ENCODE data around the gene MAOA. TPM values are rescaled to one million over a fixed set of nuclear protein-coding genes. Genes with fewer than 3 reads are reported as not detected.

MAOA gene
- total RNA-seq, 1 donor from 2014 or later, result 4.3 TPM

DNA sequence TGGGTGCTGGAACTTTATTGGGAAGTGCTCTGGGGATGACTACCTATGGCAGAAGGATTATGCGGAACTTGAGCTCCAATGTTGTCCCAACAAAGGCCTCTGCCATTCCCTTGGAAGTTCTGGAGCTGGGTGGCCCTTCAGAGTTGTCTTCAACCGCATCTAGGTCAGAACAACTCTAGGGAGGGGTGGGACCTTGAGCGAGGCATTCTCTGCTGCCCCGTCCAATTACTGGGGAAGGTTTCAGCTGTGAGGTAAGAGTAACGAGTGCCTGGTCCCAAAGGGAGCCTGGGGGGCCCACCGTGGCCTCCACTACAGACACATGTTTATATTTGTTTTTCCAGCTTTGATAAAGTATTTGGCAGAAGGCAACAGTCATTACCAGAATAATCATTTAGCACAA, 79.4 kb downstream of the MAOA start:
- H3K4me3 ChIP-seq (ENCODE audit: low read depth, low read length), result no peak overlapping the region
- DNase-seq (ENCODE audit: low read depth), result no peak
- TF ChIP-seq, protein P1, sequence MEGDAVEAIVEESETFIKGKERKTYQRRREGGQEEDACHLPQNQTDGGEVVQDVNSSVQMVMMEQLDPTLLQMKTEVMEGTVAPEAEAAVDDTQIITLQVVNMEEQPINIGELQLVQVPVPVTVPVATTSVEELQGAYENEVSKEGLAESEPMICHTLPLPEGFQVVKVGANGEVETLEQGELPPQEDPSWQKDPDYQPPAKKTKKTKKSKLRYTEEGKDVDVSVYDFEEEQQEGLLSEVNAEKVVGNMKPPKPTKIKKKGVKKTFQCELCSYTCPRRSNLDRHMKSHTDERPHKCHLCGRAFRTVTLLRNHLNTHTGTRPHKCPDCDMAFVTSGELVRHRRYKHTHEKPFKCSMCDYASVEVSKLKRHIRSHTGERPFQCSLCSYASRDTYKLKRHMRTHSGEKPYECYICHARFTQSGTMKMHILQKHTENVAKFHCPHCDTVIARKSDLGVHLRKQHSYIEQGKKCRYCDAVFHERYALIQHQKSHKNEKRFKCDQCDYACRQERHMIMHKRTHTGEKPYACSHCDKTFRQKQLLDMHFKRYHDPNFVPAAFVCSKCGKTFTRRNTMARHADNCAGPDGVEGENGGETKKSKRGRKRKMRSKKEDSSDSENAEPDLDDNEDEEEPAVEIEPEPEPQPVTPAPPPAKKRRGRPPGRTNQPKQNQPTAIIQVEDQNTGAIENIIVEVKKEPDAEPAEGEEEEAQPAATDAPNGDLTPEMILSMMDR (conservative IDR thresholded peaks at IDR 0.05; ENCODE audit: low read depth, low read length), result no peak

DNA sequence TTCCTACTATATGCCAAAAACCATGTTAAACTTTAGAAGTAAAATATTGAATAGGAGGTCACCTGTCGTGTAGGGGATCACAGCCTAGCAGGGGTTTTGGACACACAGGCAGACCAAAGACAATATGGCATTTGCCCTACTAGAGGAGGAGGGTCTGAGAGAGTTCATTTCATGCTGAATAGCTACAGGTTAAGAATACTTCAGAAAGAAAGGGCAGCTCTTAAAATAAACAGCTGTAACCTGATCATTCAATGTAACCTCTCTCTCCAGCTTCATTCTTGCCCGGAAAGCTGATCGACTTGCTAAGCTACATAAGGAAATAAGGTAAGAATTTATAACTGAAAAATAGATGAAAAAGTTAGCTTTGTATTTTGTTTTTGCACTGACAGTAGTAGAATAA, 79.9 kb downstream of the MAOA start:
- H3K4me3 ChIP-seq (ENCODE audit: low read depth, low read length), result no peak overlapping the region
- TF ChIP-seq, protein P1 (conservative IDR thresholded peaks at IDR 0.05; ENCODE audit: low read depth, low read length), result no peak
- no peak for DNase-seq (ENCODE audit: low read depth)

DNA sequence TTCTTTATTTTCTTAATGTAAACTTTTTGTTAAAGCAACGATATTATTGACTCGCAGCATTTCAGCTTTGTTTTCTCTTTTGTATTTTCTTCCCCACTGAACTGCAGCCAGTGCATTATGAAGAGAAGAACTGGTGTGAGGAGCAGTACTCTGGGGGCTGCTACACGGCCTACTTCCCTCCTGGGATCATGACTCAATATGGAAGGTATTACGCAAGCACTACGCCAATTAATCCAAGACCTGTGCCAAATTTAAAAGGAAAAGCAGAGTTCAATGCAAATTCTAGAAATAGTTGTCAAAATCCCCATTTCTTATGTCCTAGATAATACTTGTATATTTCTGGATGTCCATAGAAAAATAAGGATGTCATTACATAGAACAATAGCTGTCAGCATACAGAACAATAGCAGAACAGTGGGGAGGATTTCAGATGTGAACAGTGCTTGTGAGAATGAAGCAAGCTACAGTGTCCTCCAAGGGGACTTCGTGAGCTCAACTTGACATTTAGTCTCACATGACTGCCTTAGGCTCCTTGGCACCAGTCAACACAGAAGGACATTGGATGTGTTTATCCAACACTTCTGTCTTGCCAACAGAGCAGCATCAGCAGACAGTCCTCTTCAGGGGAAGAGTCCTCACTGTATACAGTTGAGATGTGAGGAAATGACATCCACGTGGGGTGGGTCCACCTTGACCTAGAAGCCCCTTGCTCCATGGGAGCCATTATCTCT, 85.9 kb downstream of the MAOA start:
- no peak for DNase-seq (ENCODE audit: low read depth)
- no peak overlapping the region for H3K4me3 ChIP-seq (ENCODE audit: low read depth, low read length)
- TF ChIP-seq, protein P1 (conservative IDR thresholded peaks at IDR 0.05; ENCODE audit: low read depth, low read length), result no peak

DNA sequence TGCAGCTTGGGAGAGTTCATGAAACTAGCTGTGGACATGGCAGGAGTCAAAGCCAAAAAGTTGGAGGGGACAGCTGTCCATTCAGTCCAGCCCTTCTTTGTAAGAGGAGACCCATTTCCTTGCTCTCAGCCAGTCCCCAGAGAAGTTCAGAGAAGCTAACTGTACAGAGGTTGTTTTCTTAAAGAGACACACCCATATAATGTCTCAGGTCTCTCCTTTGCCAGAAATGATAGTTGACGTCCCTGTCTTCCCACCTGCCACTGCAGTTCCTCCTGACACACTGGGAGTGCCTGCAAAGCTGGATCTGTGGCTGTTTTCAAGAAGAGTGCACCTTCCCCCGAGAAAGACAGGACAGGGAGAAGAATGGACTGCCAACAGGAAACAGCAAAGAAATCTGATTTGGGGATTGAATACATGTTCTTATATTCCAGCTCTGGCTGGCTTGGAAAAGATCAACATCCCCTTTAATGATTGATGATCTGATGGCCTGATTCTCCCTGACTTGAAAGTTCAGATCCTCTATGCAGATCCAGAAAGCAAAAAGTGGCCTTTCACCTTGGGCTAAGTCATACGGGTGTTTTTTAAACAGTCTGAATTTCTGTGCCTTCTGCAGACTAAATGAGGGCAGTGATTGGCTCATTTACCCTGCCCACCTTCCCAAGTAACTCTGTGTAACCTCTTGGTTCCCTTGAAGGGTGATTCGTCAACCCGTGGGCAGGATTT, 87.2 kb downstream of the MAOA start:
- DNase-seq (ENCODE audit: low read depth), result no peak
- H3K4me3 ChIP-seq (ENCODE audit: low read depth, low read length), result peak overlapping the region; percentile 38

DNA sequence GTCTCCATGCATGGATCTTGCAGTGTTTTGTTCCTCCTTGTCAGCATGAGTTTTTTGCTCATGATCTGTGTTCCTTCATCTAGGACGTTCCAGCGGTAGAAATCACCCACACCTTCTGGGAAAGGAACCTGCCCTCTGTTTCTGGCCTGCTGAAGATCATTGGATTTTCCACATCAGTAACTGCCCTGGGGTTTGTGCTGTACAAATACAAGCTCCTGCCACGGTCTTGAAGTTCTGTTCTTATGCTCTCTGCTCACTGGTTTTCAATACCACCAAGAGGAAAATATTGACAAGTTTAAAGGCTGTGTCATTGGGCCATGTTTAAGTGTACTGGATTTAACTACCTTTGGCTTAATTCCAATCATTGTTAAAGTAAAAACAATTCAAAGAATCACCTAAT, 88.2 kb downstream of the MAOA start:
- peak overlapping the region; percentile 38 for H3K4me3 ChIP-seq (ENCODE audit: low read depth, low read length)
- DNase-seq (ENCODE audit: low read depth), result peak; percentile 72
- TF ChIP-seq, protein P1 (conservative IDR thresholded peaks at IDR 0.05; ENCODE audit: low read depth, low read length), result no peak

More for the DNA sequence above, 87.2 kb downstream of the MAOA start:
- TF ChIP-seq, protein P1 (conservative IDR thresholded peaks at IDR 0.05; ENCODE audit: low read depth, low read length), result no peak

DNA sequence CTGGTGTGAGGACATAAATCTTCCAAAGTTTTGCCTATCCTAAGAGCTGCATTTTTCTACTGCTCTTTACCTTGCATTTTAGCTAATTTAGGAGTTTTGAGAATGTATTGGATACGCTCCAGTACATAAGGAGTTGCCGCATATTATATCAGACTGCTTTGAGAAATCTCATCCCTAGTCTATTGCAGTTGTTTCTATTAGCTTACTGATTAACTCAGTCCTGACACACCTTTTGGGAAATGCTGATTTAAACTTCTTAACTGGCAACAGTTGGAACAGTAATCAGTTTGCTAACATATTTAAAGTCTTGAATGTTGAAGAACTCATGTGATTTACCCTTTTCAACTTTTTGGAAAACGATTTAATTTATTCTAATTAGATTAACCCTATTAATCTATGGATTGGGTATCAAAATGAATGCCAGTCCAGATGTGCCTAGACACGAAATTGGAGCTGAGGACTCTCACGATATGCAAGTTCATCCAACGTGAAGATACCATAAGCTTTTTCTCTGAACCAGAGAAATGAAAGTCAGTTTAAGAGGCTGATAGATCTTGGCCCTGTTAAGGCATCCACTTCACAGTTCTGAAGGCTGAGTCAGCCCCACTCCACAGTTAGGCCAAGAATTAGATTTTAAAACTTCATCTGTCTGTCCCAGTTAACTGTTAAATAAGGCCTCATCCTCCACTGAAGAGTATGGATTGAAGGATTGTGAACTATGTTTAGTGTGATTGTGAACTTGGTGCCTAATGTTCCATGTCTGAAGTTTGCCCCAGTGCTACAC, 90.0 kb downstream of the MAOA start:
- TF ChIP-seq, protein P1 (conservative IDR thresholded peaks at IDR 0.05; ENCODE audit: low read depth, low read length), result no peak
- no peak for DNase-seq (ENCODE audit: low read depth)
- H3K4me3 ChIP-seq (ENCODE audit: low read depth, low read length), result no peak overlapping the region
